OCI-LY1 (cell line): ENCODE measurements around the gene DDX56.

Experiments used
- H2AFZ ChIP-seq: fragments of 200-600 bp; sonication (generic), shearing (Covaris generic); 2 replicates; pipeline ENCODE4 v1.6.0; 2014; ENCODE audit warnings: antibody characterized with exemption, mild to moderate bottlenecking, low read length
- H3F3A ChIP-seq: fragments of 200-600 bp; sonication (generic), shearing (Covaris generic); 2 replicates; pipeline ENCODE4 v1.6.0; 2014; ENCODE audit warnings: mild to moderate bottlenecking, antibody characterized with exemption, low read length, moderate library complexity; ENCODE audit not compliant: insufficient read depth
- H3K27ac ChIP-seq: fragments of 200-600 bp; sonication (generic); 2 replicates; pipeline ENCODE4 v1.5.1; 2014; ENCODE audit warnings: low read length, mixed run types, mild to moderate bottlenecking, low read depth; ENCODE audit not compliant: poor library complexity, severe bottlenecking
- H3K27me3 ChIP-seq: fragments of 200-600 bp; sonication (generic); 2 replicates; pipeline ENCODE4 v1.6.0; 2014; ENCODE audit warnings: antibody characterized with exemption, mild to moderate bottlenecking, low read length, moderate library complexity; ENCODE audit not compliant: insufficient read depth
- H3K36me3 ChIP-seq: fragments of 200-600 bp; sonication (generic); 2 replicates; pipeline ENCODE4 v1.6.1; 2014; ENCODE audit warnings: mild to moderate bottlenecking, antibody characterized with exemption, low read length, moderate library complexity, mixed read lengths; ENCODE audit not compliant: insufficient read depth
- H3K4me1 ChIP-seq: fragments of 200-600 bp; sonication (generic); 2 replicates; pipeline ENCODE4 v1.5.1; 2014; ENCODE audit warnings: mild to moderate bottlenecking, low read length, moderate library complexity; ENCODE audit not compliant: insufficient read depth, severe bottlenecking
- H3K4me2 ChIP-seq: fragments of 200-600 bp; sonication (generic), shearing (Covaris generic); 2 replicates; pipeline ENCODE4 v1.6.1; 2014; ENCODE audit warnings: low read length
- H3K4me3 ChIP-seq: fragments of 200-600 bp; sonication (generic); 2 replicates; pipeline ENCODE4 v1.5.1; 2014; ENCODE audit warnings: low read length, low read depth, mild to moderate bottlenecking, mixed read lengths; ENCODE audit not compliant: poor library complexity, severe bottlenecking
- H3K79me2 ChIP-seq: fragments of 200-600 bp; shearing (Covaris generic); 2 replicates; pipeline ENCODE4 v1.6.1; 2016; ENCODE audit warnings: mixed run types, low read length, mixed read lengths; ENCODE audit not compliant: insufficient read depth
- H3K9ac ChIP-seq: fragments of 200-600 bp; sonication (generic), shearing (Covaris generic); 2 replicates; pipeline ENCODE4 v1.6.1; 2014; ENCODE audit warnings: mild to moderate bottlenecking, low read length, mixed read lengths
- H3K9me2 ChIP-seq: fragments of 200-600 bp; sonication (generic), shearing (Covaris generic); 2 replicates; pipeline ENCODE4 v1.6.1; 2014; ENCODE audit warnings: low read depth, mild to moderate bottlenecking, low read length, mixed read lengths
- H3K9me3 ChIP-seq: fragments of 200-600 bp; shearing (Covaris generic); 2 replicates; pipeline ENCODE4 v1.6.1; 2014; ENCODE audit warnings: low read length, mixed read lengths
- H4K20me1 ChIP-seq: fragments of 200-600 bp; sonication (generic), shearing (Covaris generic); 2 replicates; pipeline ENCODE4 v1.6.0; 2016; ENCODE audit warnings: mild to moderate bottlenecking, low read length; ENCODE audit not compliant: insufficient read depth
- EZH2 ChIP-seq: fragments of 200-600 bp; sonication (generic), shearing (Covaris generic); IDR thresholded peaks from 2 replicates; pipeline ENCODE4 v1.8.0; 2017; ENCODE audit warnings: borderline replicate concordance, mixed run types, mild to moderate bottlenecking, antibody characterized with exemption, low read length, moderate library complexity, mixed read lengths
- TF ChIP-seq, protein P1 (sequence below): fragments of 200-600 bp; sonication (generic), shearing (Covaris generic); IDR thresholded peaks from 2 replicates; pipeline ENCODE4 v1.5.1; 2017; ENCODE audit warnings: mild to moderate bottlenecking, antibody characterized with exemption, low read length, moderate library complexity, mixed read lengths

The DDX56 gene

GRCh38 chr7:44607141-44608068, 33.7 kb upstream of the DDX56 start:
- TF ChIP-seq EZH2 = no peak
- TF ChIP-seq, protein P1, sequence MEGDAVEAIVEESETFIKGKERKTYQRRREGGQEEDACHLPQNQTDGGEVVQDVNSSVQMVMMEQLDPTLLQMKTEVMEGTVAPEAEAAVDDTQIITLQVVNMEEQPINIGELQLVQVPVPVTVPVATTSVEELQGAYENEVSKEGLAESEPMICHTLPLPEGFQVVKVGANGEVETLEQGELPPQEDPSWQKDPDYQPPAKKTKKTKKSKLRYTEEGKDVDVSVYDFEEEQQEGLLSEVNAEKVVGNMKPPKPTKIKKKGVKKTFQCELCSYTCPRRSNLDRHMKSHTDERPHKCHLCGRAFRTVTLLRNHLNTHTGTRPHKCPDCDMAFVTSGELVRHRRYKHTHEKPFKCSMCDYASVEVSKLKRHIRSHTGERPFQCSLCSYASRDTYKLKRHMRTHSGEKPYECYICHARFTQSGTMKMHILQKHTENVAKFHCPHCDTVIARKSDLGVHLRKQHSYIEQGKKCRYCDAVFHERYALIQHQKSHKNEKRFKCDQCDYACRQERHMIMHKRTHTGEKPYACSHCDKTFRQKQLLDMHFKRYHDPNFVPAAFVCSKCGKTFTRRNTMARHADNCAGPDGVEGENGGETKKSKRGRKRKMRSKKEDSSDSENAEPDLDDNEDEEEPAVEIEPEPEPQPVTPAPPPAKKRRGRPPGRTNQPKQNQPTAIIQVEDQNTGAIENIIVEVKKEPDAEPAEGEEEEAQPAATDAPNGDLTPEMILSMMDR = no peak
- peak overlapping the region; percentile 80 for H3K27ac ChIP-seq
- peak overlapping the region; percentile 79 for H3K9ac ChIP-seq
- H3K79me2 ChIP-seq = peaks cover 51% of the 10 kb centered on the region
- H3K36me3 ChIP-seq = 0 out of 2 replicates have a peak, but pooled peaks cover 4% of the 10 kb centered on the region
- no peaks in the 10 kb centered on the region; the same call in 1 of the 2 replicates for H3F3A ChIP-seq
- no peaks in the 10 kb centered on the region for H3K9me3 ChIP-seq
- no peak overlapping the region for H2AFZ ChIP-seq
- no peaks in the 10 kb centered on the region for H3K27me3 ChIP-seq
- H3K9me2 ChIP-seq = no peaks in the 10 kb centered on the region
- H3K4me3 ChIP-seq = peak overlapping the region; percentile 69
- H4K20me1 ChIP-seq = no peaks in the 10 kb centered on the region
- H3K4me2 ChIP-seq = peak overlapping the region; percentile 82
- H3K4me1 ChIP-seq = peaks cover 63% of the 10 kb centered on the region

DNA sequence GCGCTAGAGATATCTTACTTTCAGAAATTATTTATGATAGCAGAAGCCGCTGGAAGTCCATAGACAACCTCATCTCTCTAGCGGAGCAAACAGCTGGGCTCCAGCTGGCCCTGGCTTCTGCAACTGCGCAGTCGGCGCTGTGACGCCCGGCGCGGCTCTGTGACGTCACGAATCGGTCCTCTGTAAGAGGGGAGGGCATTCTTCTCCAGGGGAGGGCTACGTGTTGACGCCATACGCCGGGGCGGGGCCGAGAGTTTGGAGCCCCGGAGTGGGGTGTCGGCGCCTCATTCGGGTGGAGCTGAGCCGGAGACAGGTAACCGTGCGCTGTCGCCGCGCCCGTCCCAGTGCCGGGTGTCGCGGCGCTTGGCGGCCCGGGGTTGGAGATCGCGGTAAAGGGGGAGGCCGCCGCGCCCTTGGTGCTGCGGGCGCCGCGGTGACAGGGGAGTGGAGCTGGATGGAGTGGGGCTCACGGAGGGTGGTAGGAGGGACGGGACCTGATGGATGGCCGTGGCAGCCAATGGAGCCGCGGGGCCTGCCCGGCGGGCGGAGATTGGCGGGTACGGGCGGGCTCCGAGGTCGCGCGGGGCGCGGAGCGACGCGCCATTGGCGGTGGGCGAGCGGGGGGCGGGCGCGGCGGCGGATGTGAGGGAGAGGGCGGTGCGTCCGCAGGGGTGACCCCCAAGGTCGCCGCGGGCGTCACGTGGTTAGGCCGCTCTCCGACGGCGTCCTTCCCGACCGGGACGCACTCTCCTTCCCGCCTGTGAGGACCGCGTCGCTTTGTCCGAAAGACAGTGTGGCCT, 32.8 kb upstream of the DDX56 start, which contains the start of gene OGDH:
TSS of gene OGDH (plus strand) at position 287 of the 800 bp plus-strand sequence. CDS start 17,717 bp downstream, outside the sequence.
- Histone ChIP-seq H3K4me2 (peak within 1 kb of the TSS; percentile 82), H3K9me2 (no peaks in the 10 kb centered on the region), H3K27me3 (no peaks in the 10 kb centered on the region), H3K9ac (peak within 1 kb of the TSS; percentile 79), H3K4me3 (peak within 1 kb of the TSS; percentile 69), H4K20me1 (no peaks in the 10 kb centered on the region), H3K36me3 (0 out of 2 replicates have a peak, but pooled peaks cover 4% of the 10 kb centered on the region), H3K9me3 (no peaks in the 10 kb centered on the region), H3F3A (no peaks in the 10 kb centered on the region; the same call in 1 of the 2 replicates), H3K4me1 (peaks cover 68% of the 10 kb centered on the region), H2AFZ (no peak within 1 kb of the TSS), H3K27ac (peak within 1 kb of the TSS; percentile 80), H3K79me2 (peaks cover 43% of the 10 kb centered on the region)
- no peak for TF ChIP-seq EZH2
- TF ChIP-seq, protein P1 = no peak

- peaks cover 29% of the 10 kb centered on the region for H3K79me2 ChIP-seq
- peaks cover 73% of the 10 kb centered on the region for H3K4me1 ChIP-seq
- H3K27ac ChIP-seq = peak overlapping the region; percentile 33
- no peaks in the 10 kb centered on the region for H3K27me3 ChIP-seq
- no peak overlapping the region for H3K4me3 ChIP-seq
- H3K9me2 ChIP-seq = no peaks in the 10 kb centered on the region
- H3K9ac ChIP-seq = no peak overlapping the region
- no peaks in the 10 kb centered on the region for H4K20me1 ChIP-seq
- H3K9me3 ChIP-seq = peaks cover 3% of the 10 kb centered on the region; the same call in 1 of the 2 replicates
- H2AFZ ChIP-seq = no peak overlapping the region
- peak overlapping the region; percentile 82; the same call in 1 of the 2 replicates for H3K4me2 ChIP-seq
- H3F3A ChIP-seq = no peaks in the 10 kb centered on the region; the same call in 1 of the 2 replicates
- no peak for TF ChIP-seq EZH2
- TF ChIP-seq, protein P1 = no peak
- H3K36me3 ChIP-seq = 0 out of 2 replicates have a peak, but pooled peaks cover 4% of the 10 kb centered on the region
Measured at GRCh38 chr7:44604941-44605340, 31.2 kb upstream of the DDX56 start.
